Mesothelial cell of epicardium (in vitro differentiated cells): ENCODE results near the gene PI4KB. TPM values are rescaled to one million over a fixed set of nuclear protein-coding genes. Genes with fewer than 3 reads are reported as not detected.

Source experiments
- DNase-seq, 2 experiments: peaks; one replicate each; pipeline ENCODE4 v3.0.0; 2021; ENCODE audit warnings: low spot score in 2 of 2; ENCODE audit not compliant: unreplicated experiment in 2 of 2
- H3K27ac Mint-ChIP-seq: 2 replicates; pipeline ENCODE4 v1.8.0; 2021; ENCODE audit warnings: mixed read lengths
- H3K27me3 Mint-ChIP-seq: 2 replicates; pipeline ENCODE4 v1.8.0; 2021; ENCODE audit warnings: low read depth, mixed read lengths
- H3K36me3 Mint-ChIP-seq: 2 replicates; pipeline ENCODE4 v1.8.0; 2021; ENCODE audit warnings: mixed read lengths
- H3K4me1 Mint-ChIP-seq: 2 replicates; pipeline ENCODE4 v1.8.0; 2021; ENCODE audit warnings: mixed read lengths
- H3K4me3 Mint-ChIP-seq: 2 replicates; pipeline ENCODE4 v1.8.0; 2021; ENCODE audit warnings: mild to moderate bottlenecking, moderate library complexity, mixed read lengths
- H3K9me3 Mint-ChIP-seq: 2 replicates; pipeline ENCODE4 v1.8.0; 2021; ENCODE audit warnings: mixed read lengths
- total RNA-seq: library from RNA; stranded (reverse); gene quantifications from 3 replicates; pipeline ENCODE4 v1.2.1, GENCODE V29; 2021
- TF ChIP-seq, protein P1 (sequence below): fragments of 200-600 bp; sonication (generic); IDR thresholded peaks from one replicate; pipeline ENCODE4 v1.5.0; 2021; ENCODE audit warnings: antibody characterized with exemption; ENCODE audit not compliant: unreplicated experiment

The PI4KB gene
- total RNA-seq, 1 donor from 2014 or later: 77.6 TPM

DNA sequence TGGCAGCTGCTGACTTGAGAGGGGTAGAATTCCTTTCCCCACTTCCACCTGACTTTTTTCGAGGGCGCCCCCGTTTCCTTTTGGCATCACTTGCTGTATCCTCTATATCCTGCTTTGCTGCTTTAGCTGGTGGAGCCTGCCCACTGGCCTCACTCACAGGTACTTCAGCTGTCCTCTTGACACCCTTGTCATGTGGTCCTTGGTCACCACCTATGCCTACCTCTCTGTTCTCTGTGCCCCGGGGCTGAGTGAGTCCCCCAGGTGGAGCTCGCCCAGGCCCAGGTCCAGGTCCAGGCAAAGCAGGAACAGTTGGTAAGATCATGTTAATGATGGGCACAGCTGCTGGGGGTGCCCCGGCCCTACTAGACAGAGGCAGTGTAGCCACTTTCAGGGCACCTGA, 15.4 kb upstream of the PI4KB start:
- no peaks in the 10 kb centered on the region for H3K27me3 Mint-ChIP-seq
- TF ChIP-seq, protein P1, sequence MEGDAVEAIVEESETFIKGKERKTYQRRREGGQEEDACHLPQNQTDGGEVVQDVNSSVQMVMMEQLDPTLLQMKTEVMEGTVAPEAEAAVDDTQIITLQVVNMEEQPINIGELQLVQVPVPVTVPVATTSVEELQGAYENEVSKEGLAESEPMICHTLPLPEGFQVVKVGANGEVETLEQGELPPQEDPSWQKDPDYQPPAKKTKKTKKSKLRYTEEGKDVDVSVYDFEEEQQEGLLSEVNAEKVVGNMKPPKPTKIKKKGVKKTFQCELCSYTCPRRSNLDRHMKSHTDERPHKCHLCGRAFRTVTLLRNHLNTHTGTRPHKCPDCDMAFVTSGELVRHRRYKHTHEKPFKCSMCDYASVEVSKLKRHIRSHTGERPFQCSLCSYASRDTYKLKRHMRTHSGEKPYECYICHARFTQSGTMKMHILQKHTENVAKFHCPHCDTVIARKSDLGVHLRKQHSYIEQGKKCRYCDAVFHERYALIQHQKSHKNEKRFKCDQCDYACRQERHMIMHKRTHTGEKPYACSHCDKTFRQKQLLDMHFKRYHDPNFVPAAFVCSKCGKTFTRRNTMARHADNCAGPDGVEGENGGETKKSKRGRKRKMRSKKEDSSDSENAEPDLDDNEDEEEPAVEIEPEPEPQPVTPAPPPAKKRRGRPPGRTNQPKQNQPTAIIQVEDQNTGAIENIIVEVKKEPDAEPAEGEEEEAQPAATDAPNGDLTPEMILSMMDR: no peak
- no peak overlapping the region for H3K4me3 Mint-ChIP-seq
- H3K9me3 Mint-ChIP-seq: no peaks in the 10 kb centered on the region
- H3K4me1 Mint-ChIP-seq: peaks cover 25% of the 10 kb centered on the region
- no peak for DNase-seq
- H3K27ac Mint-ChIP-seq: peak overlapping the region; percentile 35
- peaks cover 18% of the 10 kb centered on the region for H3K36me3 Mint-ChIP-seq

DNA sequence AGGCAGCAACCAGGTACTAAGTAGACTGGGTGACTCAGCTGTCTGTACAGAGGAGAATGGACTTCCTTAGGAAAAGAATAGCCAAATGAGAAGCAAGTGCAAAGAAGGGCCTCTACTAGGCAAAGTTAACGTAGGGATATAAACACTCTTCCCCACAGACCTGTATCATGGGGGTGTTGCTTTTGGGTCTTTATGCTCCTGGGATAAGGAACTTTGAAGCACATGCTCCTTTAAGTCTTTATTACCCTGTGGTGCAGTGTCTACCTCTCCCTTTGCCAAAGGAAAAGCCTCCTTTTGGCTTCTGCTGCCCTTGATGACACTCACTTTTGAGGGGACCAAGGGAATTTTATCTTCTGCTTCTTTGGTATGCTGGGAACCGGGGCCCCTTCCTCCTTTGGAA, 14.8 kb upstream of the PI4KB start:
- H3K9me3 Mint-ChIP-seq: no peaks in the 10 kb centered on the region
- H3K27me3 Mint-ChIP-seq: no peaks in the 10 kb centered on the region
- TF ChIP-seq, protein P1: no peak
- no peak overlapping the region for H3K4me3 Mint-ChIP-seq
- H3K36me3 Mint-ChIP-seq: peaks cover 18% of the 10 kb centered on the region
- peaks cover 20% of the 10 kb centered on the region for H3K4me1 Mint-ChIP-seq
- DNase-seq: no peak
- peak overlapping the region; percentile 25 for H3K27ac Mint-ChIP-seq

DNA sequence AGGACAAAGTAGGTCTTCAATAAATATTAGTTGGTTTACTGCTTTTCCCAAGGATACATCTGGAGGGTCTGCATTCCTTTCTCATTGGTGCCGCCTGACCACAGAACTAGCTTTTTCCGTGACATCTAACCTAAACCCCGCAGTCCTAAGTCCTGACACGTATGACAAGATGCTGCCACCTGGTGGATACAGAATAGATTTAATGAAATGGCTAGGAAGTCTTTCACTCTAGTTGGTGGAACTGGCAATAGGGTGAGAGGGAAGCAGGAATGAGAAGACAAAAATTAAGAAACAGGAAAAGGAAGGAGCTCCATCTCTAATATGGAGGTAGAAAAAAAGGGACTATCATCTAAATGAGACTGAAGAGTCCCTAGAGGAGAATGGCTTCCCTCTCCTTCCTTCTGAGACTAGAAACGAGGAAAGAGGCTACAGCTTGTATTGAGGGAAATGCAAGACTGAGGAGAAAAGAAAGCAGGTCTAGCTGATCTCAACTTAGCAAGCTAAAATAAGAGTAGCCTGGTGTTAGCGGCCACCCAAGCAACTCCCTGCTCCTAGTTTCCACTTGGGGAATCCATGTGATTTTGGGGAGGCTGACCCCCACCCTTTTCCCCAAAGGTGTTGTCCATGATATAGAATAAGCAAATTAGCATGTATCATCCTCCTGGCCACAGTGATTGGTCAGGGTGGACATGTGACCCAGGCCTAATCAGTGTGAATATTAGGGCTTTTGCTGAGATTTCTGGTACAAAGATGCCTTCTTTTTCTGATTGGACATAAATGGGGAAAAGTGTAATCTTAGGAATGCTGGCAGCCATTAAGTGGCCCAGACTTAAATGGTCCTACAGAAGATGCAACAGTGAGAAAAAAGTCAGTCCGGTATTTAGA, 13.9 kb upstream of the PI4KB start:
- no peaks in the 10 kb centered on the region for H3K9me3 Mint-ChIP-seq
- H3K36me3 Mint-ChIP-seq: peaks cover 18% of the 10 kb centered on the region
- no peak for DNase-seq
- no peak overlapping the region for H3K4me3 Mint-ChIP-seq
- TF ChIP-seq, protein P1: peak; percentile 77
- H3K27ac Mint-ChIP-seq: peak overlapping the region; percentile 24
- no peaks in the 10 kb centered on the region for H3K27me3 Mint-ChIP-seq
- H3K4me1 Mint-ChIP-seq: peaks cover 15% of the 10 kb centered on the region

DNA sequence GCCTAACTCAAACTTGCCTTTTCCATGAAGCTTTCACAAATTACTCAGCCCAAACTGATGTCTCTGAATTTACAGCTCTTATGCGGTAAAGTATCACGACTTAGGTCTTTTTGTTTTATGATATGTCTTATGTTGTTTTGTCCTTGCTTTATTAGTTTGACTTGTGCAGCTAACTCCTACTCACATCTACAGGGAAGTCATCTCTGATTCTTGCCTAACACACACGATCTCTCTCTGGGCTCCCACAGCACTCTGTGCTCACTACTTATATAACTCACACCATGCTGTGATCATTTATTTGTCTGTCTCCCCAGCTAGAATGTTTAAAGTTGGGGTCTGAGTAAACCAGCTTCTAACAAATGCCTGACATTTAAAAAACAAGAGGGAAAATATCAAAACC, 9.3 kb upstream of the PI4KB start:
- Mint-ChIP-seq H3K36me3 (no peaks in the 10 kb centered on the region), H3K4me3 (no peak overlapping the region), H3K27me3 (no peaks in the 10 kb centered on the region), H3K9me3 (no peaks in the 10 kb centered on the region), H3K4me1 (peaks cover 5% of the 10 kb centered on the region), H3K27ac (no peak overlapping the region)
- TF ChIP-seq, protein P1: no peak
- no peak for DNase-seq

DNA sequence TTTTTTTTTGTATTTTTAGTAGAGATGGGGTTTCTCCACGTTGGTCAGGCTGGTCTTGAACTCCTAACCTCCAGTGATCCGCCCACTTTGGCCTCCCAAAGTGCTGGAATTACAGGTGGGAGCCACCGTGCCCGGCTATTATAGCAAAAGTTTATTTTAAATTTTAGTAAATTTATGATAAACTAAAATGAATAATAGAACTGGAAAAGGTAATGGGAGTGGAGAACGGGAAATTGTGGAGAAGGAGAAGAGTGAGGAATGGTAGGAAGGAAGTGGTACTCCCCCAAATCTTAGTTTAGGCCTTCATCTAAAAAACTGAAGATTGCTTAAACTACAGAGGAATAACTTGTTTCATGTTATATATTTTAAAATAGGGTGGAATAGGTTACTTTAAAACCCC, 7.6 kb upstream of the PI4KB start:
- DNase-seq: no peak
- TF ChIP-seq, protein P1: no peak
- Mint-ChIP-seq H3K36me3 (no peaks in the 10 kb centered on the region), H3K4me1 (no peaks in the 10 kb centered on the region), H3K27me3 (no peaks in the 10 kb centered on the region), H3K27ac (no peak overlapping the region), H3K4me3 (no peak overlapping the region), H3K9me3 (no peaks in the 10 kb centered on the region)
